GM12878 (cell line): ENCODE results near the gene ADD1. TPM values are rescaled to one million over a fixed set of nuclear protein-coding genes. Genes with fewer than 3 reads are reported as not detected.
A peak's percentile ranks its signal among the peaks of the same experiment; 100 is the strongest.

Source experiments
- ATF2 ChIP-seq: IDR thresholded peaks from 2 replicates; pipeline ENCODE4 v1.6.1; 2012; ENCODE audit warnings: low read length, inconsistent platforms
- BRCA1 ChIP-seq: IDR thresholded peaks from 2 replicates; pipeline ENCODE4 v1.6.1; 2011; ENCODE audit warnings: low read depth, low read length, improper control_type of control experiment
- CEBPZ ChIP-seq: fragments of 150-350 bp; IDR thresholded peaks from 2 replicates; pipeline ENCODE4 v1.6.1; 2016; ENCODE audit warnings: low read depth, low read length
- CHD2 ChIP-seq: IDR thresholded peaks from 2 replicates; pipeline ENCODE4 v1.6.1; 2011; ENCODE audit warnings: low read depth, low read length, improper control_type of control experiment, borderline replicate concordance
- LARP7 ChIP-seq: fragments of 450-650 bp; IDR thresholded peaks from 2 replicates; pipeline ENCODE4 v1.6.1; 2017; ENCODE audit warnings: mild to moderate bottlenecking
- NFYB ChIP-seq: IDR thresholded peaks from 2 replicates; pipeline ENCODE4 v1.6.1; 2011; ENCODE audit warnings: low read depth, mild to moderate bottlenecking, low read length, improper control_type of control experiment, moderate library complexity; ENCODE audit not compliant: insufficient read depth
- RELB ChIP-seq: fragments of 450-650 bp; IDR thresholded peaks from 2 replicates; pipeline ENCODE4 v1.6.1; 2017; ENCODE audit warnings: low read depth, mild to moderate bottlenecking, moderate library complexity
- SMC3 ChIP-seq: IDR thresholded peaks from 2 replicates; pipeline ENCODE4 v1.6.1; 2011; ENCODE audit warnings: low read length, improper control_type of control experiment, borderline replicate concordance
- YY1 ChIP-seq: IDR thresholded peaks from 2 replicates; pipeline ENCODE4 v1.6.1; 2011; ENCODE audit warnings: low read depth, mild to moderate bottlenecking, low read length
- ZBTB40 ChIP-seq: fragments of 450-650 bp; IDR thresholded peaks from 2 replicates; pipeline ENCODE4 v1.6.1; 2016; ENCODE audit warnings: mild to moderate bottlenecking, moderate library complexity, borderline replicate concordance
- ZNF207 ChIP-seq: fragments of 450-650 bp; IDR thresholded peaks from 2 replicates; pipeline ENCODE4 v1.6.1; 2014; ENCODE audit warnings: antibody characterized with exemption, mild to moderate bottlenecking, borderline replicate concordance
- ZNF24 ChIP-seq: fragments of 450-650 bp; IDR thresholded peaks from 2 replicates; pipeline ENCODE4 v1.6.1; 2017; ENCODE audit warnings: antibody characterized with exemption, mild to moderate bottlenecking
- ZNF592 ChIP-seq: fragments of 450-650 bp; IDR thresholded peaks from 2 replicates; pipeline ENCODE4 v1.6.1; 2017; ENCODE audit warnings: mild to moderate bottlenecking, moderate library complexity
- polyA plus RNA-seq, 11 experiments: library from polyadenylated mRNA; depleted of rRNA in 4 of 11; unstranded in 6 of 11; stranded (reverse) in 5 of 11; fragments of >200 nt; fragmentation: Nextera tagmentation in 4 of 11; fragmentation: Illumina TruSeq in 1 of 11; extraction: Ambion mirVana in 4 of 11; extraction: Trizol in 1 of 11; gene quantifications; 1 replicate in 1 of 11; 2 replicates in 10 of 11; pipeline versions ENCODE4 v1.2.1 to v1.2.3, GENCODE V29; 2011 to 2016; ENCODE audit warnings: inconsistent platforms in 2 of 11, missing spikeins in 2 of 11, low read depth in 1 of 11
- total RNA-seq, 4 experiments: library from RNA; depleted of rRNA in 3 of 4; stranded (reverse); fragments of >200 nt in 3 of 4; fragmentation: Illumina TruSeq in 1 of 4; extraction: Trizol in 1 of 4; gene quantifications; 2 replicates each; pipeline versions ENCODE4 v1.2.1 to v1.2.3, GENCODE V29; 2013 to 2021

ADD1 gene
- total and polyA plus RNA-seq, 10 of the 15 experiments (the other 5 are each of a cell fraction or from before 2014, with no cell fraction given): 21.6 to 182 (median 105) TPM

GRCh38 chr4:2832309-2832980 is 11.2 kb upstream of the ADD1 start (continued):
- TF ChIP-seq ATF2: no peak; the same call in 1 of the 2 replicates
- no peak for TF ChIP-seq NFYB
- TF ChIP-seq YY1: peak; percentile 19; the same call in 1 of the 2 replicates
- TF ChIP-seq BRCA1: no peak
- TF ChIP-seq CHD2: no peak
- TF ChIP-seq ZNF207: no peak
- no peak for TF ChIP-seq CEBPZ
- TF ChIP-seq SMC3: no peak
- TF ChIP-seq ZNF592: no peak
- TF ChIP-seq RELB: no peak
- TF ChIP-seq LARP7: no peak
- no peak for TF ChIP-seq ZBTB40
- TF ChIP-seq ZNF24: no peak
